ENCODE results near the gene HS6ST2.

DNA sequence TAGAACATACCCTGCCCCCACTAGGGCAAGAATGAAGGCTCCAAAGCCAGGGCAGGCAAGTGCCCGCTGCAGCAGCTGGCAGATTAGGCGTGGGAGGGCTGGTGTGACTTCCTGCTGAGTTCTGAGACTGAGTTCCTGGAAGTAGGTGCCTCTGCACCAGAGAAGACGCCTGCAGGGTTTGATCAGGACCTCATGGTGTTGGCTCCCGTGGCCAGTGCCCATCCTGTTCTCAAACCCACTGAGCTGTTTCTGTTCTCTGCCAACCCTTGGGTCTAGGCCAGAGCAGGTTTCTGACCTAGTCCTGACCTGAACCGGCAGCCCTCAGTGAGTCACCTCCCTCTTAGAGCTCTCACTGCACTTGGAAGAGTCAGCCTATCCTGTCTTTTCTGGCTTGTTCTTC, 220.7 kb downstream of the HS6ST2 start:
- TF ChIP-seq, protein P1, sequence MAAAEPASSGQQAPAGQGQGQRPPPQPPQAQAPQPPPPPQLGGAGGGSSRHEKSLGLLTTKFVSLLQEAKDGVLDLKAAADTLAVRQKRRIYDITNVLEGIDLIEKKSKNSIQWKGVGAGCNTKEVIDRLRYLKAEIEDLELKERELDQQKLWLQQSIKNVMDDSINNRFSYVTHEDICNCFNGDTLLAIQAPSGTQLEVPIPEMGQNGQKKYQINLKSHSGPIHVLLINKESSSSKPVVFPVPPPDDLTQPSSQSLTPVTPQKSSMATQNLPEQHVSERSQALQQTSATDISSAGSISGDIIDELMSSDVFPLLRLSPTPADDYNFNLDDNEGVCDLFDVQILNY (CRISPR knock-in tag; IDR thresholded peaks at IDR 0.05) = no peak
- TF ChIP-seq MYBL2 (CRISPR knock-in tag; IDR thresholded peaks at IDR 0.05) (no peak), ATF3 (CRISPR knock-in tag; conservative IDR thresholded peaks at IDR 0.05) (no peak), ZBTB21 (CRISPR knock-in tag; IDR thresholded peaks at IDR 0.05; ENCODE audit: borderline replicate concordance) (no peak), SP1 (CRISPR knock-in tag; conservative IDR thresholded peaks at IDR 0.05) (no peak), MAX (CRISPR knock-in tag; IDR thresholded peaks at IDR 0.05) (no peak), CTCF (IDR thresholded peaks at IDR 0.05) (no peak), MXD4 (CRISPR knock-in tag; IDR thresholded peaks at IDR 0.05; ENCODE audit: borderline replicate concordance) (no peak)

All from WTC11 (cell line).